K562 (cell line): ENCODE measurements around the gene MS4A4E. TPM values are rescaled to one million over a fixed set of nuclear protein-coding genes. Genes with fewer than 3 reads are reported as not detected.

Experiments used
- ATAC-seq: fragments of 200-7000 bp; cut with Tn5 transposase; 3 replicates; pipeline ENCODE4 v1.9.1; 2020; ENCODE audit warnings: moderate library complexity
- BruUV-seq: library from RNA; stranded (reverse); fragments of 400-500 nt; replicated peaks from 2 replicates; lab custom pipeline; 2021; lab: Mats Ljungman, UMichigan
- CTCF ChIA-PET: fragments of 300-600 bp; formaldehyde crosslinking; extraction: SDS; loops from one replicate; lab custom pipeline; 2021; ENCODE audit warnings: low intra/inter-chr PET ratio; lab: Yijun Ruan, JAX
- POLR2A ChIA-PET: fragments of 300-600, 350-650 bp; sonication (Branson Sonifier 250); formaldehyde crosslinking; extraction: SDS; loops from one replicate; lab custom pipeline; 2021; ENCODE audit warnings: antibody characterized with exemption, inconsistent platforms; lab: Yijun Ruan, JAX
- DNase-seq, 4 experiments: peaks; one replicate each; pipeline versions ENCODE4 v3.0.0 to v3.0.0-alpha.2; 2011 to 2018; ENCODE audit warnings: low spot score in 3 of 4, mixed read lengths in 3 of 4; ENCODE audit errors: extremely low read depth in 1 of 4
- FAIRE-seq: peaks from 2 replicates; lab custom pipeline; 2011; peaks lifted over from hg19 to GRCh38; lab: Jason Lieb, UNC
- H2AFZ ChIP-seq: 2 replicates; pipeline ENCODE4 v1.6.0; 2011; ENCODE audit warnings: low read depth, low read length, control low read depth, inconsistent platforms
- H3K27ac ChIP-seq: fragments of 200-600 bp; 3 replicates; pipeline ENCODE4 v1.8.0; 2011; ENCODE audit warnings: low read depth, mild to moderate bottlenecking, control low read depth, inconsistent platforms, low read length, moderate library complexity, mixed read lengths; ENCODE audit errors: extremely low read depth
- H3K27me3 ChIP-seq, 2 experiments: fragments of 300-600 bp in 1 of 2; 2 replicates in 1 of 2; 3 replicates in 1 of 2; pipeline versions ENCODE4 v1.6.0 to v1.8.0; 2011; ENCODE audit warnings: inconsistent platforms in 2 of 2, low read length in 2 of 2, mild to moderate bottlenecking in 1 of 2, mixed read lengths in 1 of 2, moderate library complexity in 1 of 2; ENCODE audit not compliant: control insufficient read depth in 2 of 2, insufficient read depth in 2 of 2
- H3K36me3 ChIP-seq: fragments of 300-600 bp; 3 replicates; pipeline ENCODE4 v1.8.0; 2011; ENCODE audit warnings: mild to moderate bottlenecking, low read length, inconsistent platforms; ENCODE audit not compliant: control insufficient read depth, insufficient read depth
- H3K4me1 ChIP-seq, 2 experiments: fragments of 200-600 bp in 1 of 2; replicated peaks in 1 of 2; 2 replicates in 1 of 2; 3 replicates in 1 of 2; pipeline versions ENCODE4 v1.5.1 to v1.8.0; 2011; ENCODE audit warnings: inconsistent platforms in 2 of 2, low read length in 2 of 2, mild to moderate bottlenecking in 1 of 2, mixed read lengths in 1 of 2, moderate library complexity in 1 of 2; ENCODE audit not compliant: control insufficient read depth in 2 of 2, insufficient read depth in 2 of 2
- H3K4me2 ChIP-seq: 2 replicates; pipeline ENCODE4 v1.6.1; 2011; ENCODE audit warnings: low read length, control low read depth, inconsistent platforms, mixed read lengths; ENCODE audit not compliant: insufficient read depth
- H3K4me3 ChIP-seq: fragments of 200-600 bp; sonication (generic), shearing (Covaris generic); 2 replicates; pipeline ENCODE4 v1.5.1; 2016; ENCODE audit warnings: control low read depth, inconsistent platforms
- H3K79me2 ChIP-seq: fragments of 200-600 bp; 3 replicates; pipeline ENCODE4 v1.8.0; 2011; ENCODE audit warnings: low read length, inconsistent platforms; ENCODE audit not compliant: control insufficient read depth, insufficient read depth
- H3K9ac ChIP-seq, 2 experiments: 2 replicates each; pipeline versions ENCODE4 v1.6.0 to v1.6.1; 2011; ENCODE audit warnings: low read depth in 2 of 2, low read length in 2 of 2, control low read depth in 1 of 2, inconsistent platforms in 1 of 2, mild to moderate bottlenecking in 1 of 2, mixed read lengths in 1 of 2; ENCODE audit not compliant: insufficient read depth in 1 of 2
- H3K9me1 ChIP-seq: one replicate; pipeline ENCODE4 v1.6.0; 2011; ENCODE audit warnings: inconsistent platforms, mild to moderate bottlenecking, low read length, moderate library complexity; ENCODE audit not compliant: control insufficient read depth, insufficient read depth
- H3K9me3 ChIP-seq: replicated peaks from 2 replicates; pipeline ENCODE4 v1.5.1; 2011; ENCODE audit warnings: low read depth, low read length, inconsistent platforms; ENCODE audit not compliant: control insufficient read depth, insufficient read depth
- H4K20me1 ChIP-seq: replicated peaks from 2 replicates; pipeline ENCODE4 v1.6.1; 2011; ENCODE audit warnings: low read length, inconsistent platforms, mixed read lengths; ENCODE audit not compliant: control insufficient read depth, insufficient read depth
- ADNP ChIP-seq: fragments of 200-800 bp; sonication (Bioruptor generic); IDR thresholded peaks from 2 replicates; pipeline ENCODE4 v1.6.1; 2016; ENCODE audit warnings: missing genetic modification characterization, missing compliant biosample characterization
- DEAF1 ChIP-seq: fragments of 450-650 bp; formaldehyde crosslinking; IDR thresholded peaks from 2 replicates; pipeline ENCODE4 v1.4.0; 2020; ENCODE audit warnings: mild to moderate bottlenecking, moderate library complexity
- DMBX1 ChIP-seq: fragments of 250-450 bp; sonication (Bioruptor Pico); IDR thresholded peaks from 2 replicates; pipeline ENCODE4 v1.8.0; 2022; ENCODE audit warnings: inconsistent platforms, mild to moderate bottlenecking, moderate library complexity, borderline replicate concordance
- ELK3 ChIP-seq: fragments of 450-650 bp; formaldehyde crosslinking; IDR thresholded peaks from 2 replicates; pipeline ENCODE4 v1.4.0; 2020; ENCODE audit warnings: mild to moderate bottlenecking
- GABPA ChIP-seq: fragments of 200-800 bp; sonication (Bioruptor generic); conservative IDR thresholded peaks from 2 replicates; pipeline ENCODE4 v1.6.1; 2016; ENCODE audit warnings: low read depth, missing genetic modification characterization, missing compliant biosample characterization
- ID3 ChIP-seq, 2 experiments: fragments of 250-450 bp in 1 of 2; fragments of 450-650 bp in 1 of 2; sonication (Bioruptor Pico) in 1 of 2; IDR thresholded peaks; 2 replicates each; pipeline versions ENCODE4 v1.6.1 to v1.8.0; 2016 to 2021; ENCODE audit warnings: mild to moderate bottlenecking in 2 of 2, moderate library complexity in 2 of 2, missing compliant biosample characterization in 1 of 2, missing genetic modification characterization in 1 of 2
- ILF3 ChIP-seq: fragments of 450-650 bp; IDR thresholded peaks from 2 replicates; pipeline ENCODE4 v1.6.1; 2018; ENCODE audit warnings: antibody characterized with exemption, mild to moderate bottlenecking, moderate library complexity, borderline replicate concordance
- IRF9 ChIP-seq: fragments of 450-650 bp; IDR thresholded peaks from 2 replicates; pipeline ENCODE4 v1.6.1; 2016; ENCODE audit warnings: missing biosample characterization, missing genetic modification characterization
- PCBP1 ChIP-seq: fragments of 200-400 bp; formaldehyde crosslinking; IDR thresholded peaks from 2 replicates; pipeline ENCODE4 v1.6.1; 2018; ENCODE audit warnings: mild to moderate bottlenecking, low read depth, low read length; ENCODE audit not compliant: poor library complexity, severe bottlenecking
- PTRF ChIP-seq: fragments of 450-650 bp; IDR thresholded peaks from 2 replicates; pipeline ENCODE4 v1.6.1; 2016; ENCODE audit warnings: mild to moderate bottlenecking, missing genetic modification characterization, missing compliant biosample characterization
- PTTG1 ChIP-seq: fragments of 450-650 bp; IDR thresholded peaks from 2 replicates; pipeline ENCODE4 v1.6.1; 2016; ENCODE audit warnings: low read depth, mild to moderate bottlenecking, missing genetic modification characterization, missing compliant biosample characterization
- RAD51 ChIP-seq: fragments of 450-650 bp; IDR thresholded peaks from 2 replicates; pipeline ENCODE4 v1.7.1; 2016; ENCODE audit warnings: low read depth, mild to moderate bottlenecking, borderline replicate concordance
- SMAD4 ChIP-seq: fragments of 250-450 bp; sonication (Bioruptor Pico); conservative IDR thresholded peaks from 2 replicates; pipeline ENCODE4 v1.8.0; 2021; ENCODE audit warnings: inconsistent platforms, mild to moderate bottlenecking, moderate library complexity
- TEAD1 ChIP-seq, 2 experiments: fragments of 450-650 bp in 1 of 2; sonication (generic) in 1 of 2; formaldehyde crosslinking; IDR thresholded peaks; 2 replicates each; pipeline versions ENCODE4 v1.4.0 to v1.8.0; 2020 to 2022; ENCODE audit warnings: mild to moderate bottlenecking in 2 of 2, missing genetic modification reagents in 1 of 2
- ZBTB17 ChIP-seq: fragments of 450-650 bp; formaldehyde crosslinking; IDR thresholded peaks from 2 replicates; pipeline ENCODE4 v1.4.0; 2020; ENCODE audit warnings: mild to moderate bottlenecking
- ZNF584 ChIP-seq: fragments of 200-800 bp; sonication (Bioruptor generic); IDR thresholded peaks from 2 replicates; pipeline ENCODE4 v1.6.1; 2016; ENCODE audit warnings: low read depth, mild to moderate bottlenecking, missing genetic modification characterization, missing compliant biosample characterization
- ZNF75A ChIP-seq: fragments of 450-650 bp; formaldehyde crosslinking; IDR thresholded peaks from 2 replicates; pipeline ENCODE4 v1.4.0; 2020; ENCODE audit warnings: mild to moderate bottlenecking
- WGBS: fragments of 100-300 bp; shearing (Covaris generic); methylation state at CpG from one replicate; pipeline ENCODE4 v1.1.6; 2016; ENCODE audit warnings: low coverage, mixed read lengths; ENCODE audit not compliant: insufficient coverage; ENCODE audit errors: missing lambda C conversion rate; 5-methylcytosine and 5-hydroxymethylcytosine counted together
- in situ Hi-C: fragments of 300-500 bp; cut with MboI; formaldehyde crosslinking; loops from 4 replicates; pipeline ENCODE4 v1.15.0; 2018; ENCODE audit warnings: inconsistent platforms, mixed read lengths
- intact Hi-C: fragments of 100-400 bp; cut with micrococcal nuclease; formaldehyde crosslinking; loops from 2 replicates; pipeline ENCODE4 v1.14.2; 2022
- polyA plus RNA-seq, 8 experiments: library from polyadenylated mRNA; depleted of rRNA in 4 of 8; stranded (reverse) in 5 of 8; unstranded in 3 of 8; fragments of >200 nt; fragmentation: Nextera tagmentation in 2 of 8; fragmentation: Illumina TruSeq in 1 of 8; extraction: Ambion mirVana in 2 of 8; extraction: Trizol in 1 of 8; gene quantifications; 2 replicates each; pipeline versions ENCODE4 v1.2.1 to v1.2.3, GENCODE V29; 2011 to 2014; ENCODE audit warnings: inconsistent platforms in 1 of 8, missing spikeins in 1 of 8
- total RNA-seq, 7 experiments: library from RNA; depleted of rRNA in 6 of 7; stranded (reverse); fragments of >200 nt in 6 of 7; fragmentation: Illumina TruSeq in 2 of 7; extraction: Trizol in 2 of 7; gene quantifications; 2 replicates each; pipeline versions ENCODE4 v1.2.1 to v1.2.3, GENCODE V29; 2011 to 2021; ENCODE audit warnings: low replicate concordance in 1 of 7

Gene MS4A4E
- total and polyA plus RNA-seq, 9 of the 15 experiments (the other 6 are each of a cell fraction or from before 2014, with no cell fraction given): 0.11 to 0.81 (median 0.36) TPM; not detected in 2

- no peaks in the 10 kb centered on the region; the same call in 2 of the 3 replicates for H3K36me3 ChIP-seq
- WGBS: 22% methylated on average over 3 of the region's 3 CpGs
- H4K20me1 ChIP-seq: no peaks in the 10 kb centered on the region
- H3K9me1 ChIP-seq: no peaks in the 10 kb centered on the region
- no peaks in the 10 kb centered on the region for H3K79me2 ChIP-seq
- peaks cover 3 to 27% of the 10 kb centered on the region in 2 experiments; a peak in 3 of 5 replicates for H3K4me1 ChIP-seq
- peak; percentile 56 for FAIRE-seq
- no TSS peak for BruUV-seq
- peak in 1 of 4 experiments; percentile 32 for DNase-seq
- H3K27ac ChIP-seq: peak overlapping the region; percentile 84
- H3K4me2 ChIP-seq: peak overlapping the region; percentile 55; the same call in 1 of the 2 replicates
- ATAC-seq: peak; percentile 73
- POLR2A ChIA-PET: interaction anchor here (1.1 to 1.4 kb wide), 3 partner anchors 9 to 16 kb away, joined by 3 to 4 read pairs (median 4); no protein-coding TSS in a partner anchor
- peak overlapping the region in 1 of 2 experiments; percentile 37; a peak in 2 of 4 replicates for H3K9ac ChIP-seq
- peaks cover 15% of the 10 kb centered on the region for H3K9me3 ChIP-seq
- peak overlapping the region; percentile 86 for H2AFZ ChIP-seq
- no peak overlapping the region for H3K4me3 ChIP-seq
- CTCF ChIA-PET: no interaction called here
- intact Hi-C loops: loop anchor here (5.0 to 10.0 kb wide), 3 partner anchors 130 to 382 kb away; partner anchors contain the start of gene MRPL16
- in situ Hi-C loops: no loop called here
- no peaks in the 10 kb centered on the region for H3K27me3 ChIP-seq
- no peak for TF ChIP-seq RAD51
- TF ChIP-seq PTRF (tag): 0 out of 2 replicates have a peak, but pooled peaks have one; percentile 30
- TF ChIP-seq PCBP1: no peak
- TF ChIP-seq DEAF1 (CRISPR knock-in tag): no peak
- TF ChIP-seq DMBX1 (CRISPR knock-in tag): peak; percentile 82
- no peak for TF ChIP-seq ID3 (CRISPR knock-in tag; IDR thresholded peaks at IDR 0.05)
- 0 out of 2 replicates have a peak, but pooled peaks have one; percentile 43 for TF ChIP-seq ID3 (tag; IDR thresholded peaks at IDR 0.05)
- TF ChIP-seq TEAD1 (CRISPR knock-in tag; IDR thresholded peaks at IDR 0.05): peak in 1 of 2 experiments; percentile 28; a peak in 1 of 4 replicates
- TF ChIP-seq ZNF75A (CRISPR knock-in tag): no peak
- 0 out of 2 replicates have a peak, but pooled peaks have one; percentile 37 for TF ChIP-seq IRF9 (tag)
- TF ChIP-seq GABPA (tag): 0 out of 2 replicates have a peak, but pooled peaks have one; percentile 31
- no peak for TF ChIP-seq ADNP (tag)
- no peak for TF ChIP-seq ILF3
- 0 out of 2 replicates have a peak, but pooled peaks have one; percentile 38 for TF ChIP-seq ZNF584 (CRISPR knock-in tag)
- TF ChIP-seq ELK3 (CRISPR knock-in tag): no peak
- TF ChIP-seq ZBTB17 (CRISPR knock-in tag): peak; percentile 39; the same call in 1 of the 2 replicates
- peak; percentile 22; the same call in 1 of the 2 replicates for TF ChIP-seq PTTG1
- TF ChIP-seq SMAD4 (CRISPR knock-in tag): peak; percentile 58; the same call in 1 of the 2 replicates
Observed at GRCh38 chr11:60194511-60194910, 48.4 kb downstream of the MS4A4E start.
